Activated CD4-positive, CD25-positive, alpha-beta regulatory T cell treated with anti-CD3 and anti-CD28 coated beads, Interleukin-2, amount 50 U/mL, for 72 hours (primary cell): ENCODE data around the gene POLD4.

ENCODE experiments used
- DNase-seq: peaks from one replicate; pipeline ENCODE4 v3.0.0; 2021

The POLD4 gene

DNA sequence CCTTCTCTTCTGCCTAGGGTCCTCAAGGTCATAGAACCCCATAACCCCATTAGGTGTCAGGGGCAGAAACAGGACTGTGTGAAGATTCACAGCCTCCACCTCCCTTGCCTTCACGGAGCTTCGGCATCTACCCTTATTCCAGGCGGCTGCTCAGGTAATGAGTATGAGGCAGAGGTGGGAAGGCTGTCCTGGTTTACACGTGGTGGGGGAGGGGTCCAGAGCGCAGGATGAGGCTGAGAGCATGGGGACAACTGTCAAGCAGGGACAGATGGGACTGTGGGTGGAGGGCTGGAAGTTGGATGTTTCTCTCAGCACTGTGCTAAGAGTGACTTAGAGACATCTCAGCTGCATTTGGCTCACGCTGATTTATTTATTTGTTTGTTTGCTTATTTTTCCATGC, 34.2 kb upstream of the POLD4 start:
- no peak for DNase-seq

DNA sequence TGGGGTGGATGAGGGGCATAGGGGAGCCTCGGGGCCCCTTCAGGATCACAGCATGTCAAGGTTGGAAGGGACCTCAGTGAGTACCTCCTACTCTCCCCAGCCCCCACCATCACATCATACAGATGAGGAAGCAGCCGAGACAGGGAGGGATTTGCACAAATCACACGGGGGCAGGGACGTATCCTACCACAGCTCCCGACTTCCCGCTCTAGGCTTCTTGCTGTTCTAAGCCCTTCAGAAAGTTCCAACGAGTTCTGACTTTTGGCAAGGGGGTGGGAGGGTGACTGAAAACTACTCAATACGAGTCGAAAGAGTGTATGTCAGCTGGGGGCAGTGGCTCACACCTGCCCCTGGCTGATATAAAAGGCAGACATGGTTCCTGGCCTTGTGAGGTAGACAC, 33.7 kb upstream of the POLD4 start:
- no peak for DNase-seq

DNA sequence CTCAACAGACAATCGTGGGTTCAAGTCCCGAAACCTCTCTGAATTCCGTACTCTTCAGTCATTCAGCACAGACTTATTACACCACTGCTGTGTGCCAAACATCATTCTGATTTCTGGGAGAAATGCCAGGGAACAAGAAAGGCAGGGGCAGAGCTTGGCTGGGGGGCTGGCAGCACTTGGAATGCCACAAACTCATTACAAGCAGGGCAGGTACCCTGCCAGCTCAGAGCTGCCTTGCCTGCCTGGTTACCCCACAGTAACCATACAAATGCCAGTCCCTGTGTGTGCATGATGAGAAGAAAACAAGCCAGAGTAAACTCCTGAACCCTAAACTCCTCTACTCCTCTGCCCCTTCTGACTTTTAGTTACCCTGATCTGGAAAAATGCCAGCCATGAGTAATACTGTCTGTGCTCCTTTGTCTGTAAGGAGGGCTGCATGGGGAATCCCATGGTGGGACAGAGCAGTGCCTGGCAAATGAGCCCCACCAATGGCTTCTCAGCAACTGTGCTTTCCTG, 31.6 kb upstream of the POLD4 start:
- DNase-seq = no peak

DNA sequence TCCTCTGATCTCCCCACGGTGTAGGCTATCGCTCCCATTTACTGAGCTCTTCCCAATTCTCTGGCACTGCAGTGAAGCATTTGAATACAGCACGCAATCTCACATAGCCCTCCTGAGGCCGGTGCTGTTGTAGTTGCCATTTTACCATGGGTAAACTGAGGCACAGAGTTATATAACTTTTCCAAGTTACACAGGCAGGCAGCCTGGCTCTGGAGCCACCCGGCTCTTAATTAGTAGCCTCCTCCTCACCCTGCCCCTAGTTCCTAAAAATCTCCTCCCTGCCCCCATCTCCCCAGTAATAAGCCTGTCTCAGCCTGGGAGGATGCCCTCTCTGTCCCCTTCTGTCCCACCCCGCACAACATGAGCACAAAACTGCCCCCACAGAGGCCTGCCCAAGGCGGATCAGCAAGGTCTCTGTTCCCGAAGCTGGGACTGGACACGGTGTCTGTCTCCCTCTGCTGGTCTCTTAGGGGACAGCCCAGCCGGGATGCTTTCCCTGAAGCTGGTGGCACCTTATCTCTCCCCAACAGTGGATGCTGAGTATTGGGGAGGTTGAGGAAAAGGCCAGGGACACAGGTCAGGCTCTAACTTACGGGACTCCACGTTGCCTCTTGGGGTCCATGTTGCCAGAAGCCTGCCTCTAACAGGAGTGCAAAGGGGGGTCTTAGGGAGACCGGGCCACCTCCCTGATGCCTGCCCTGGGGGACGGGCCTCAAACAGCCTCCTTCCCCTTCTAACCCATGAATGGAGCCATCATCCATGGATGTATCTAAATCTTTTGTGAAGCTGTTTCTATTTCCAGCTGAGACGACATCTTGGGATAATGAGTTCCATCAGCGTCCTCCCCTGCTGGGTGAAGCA, 29.2 kb upstream of the POLD4 start:
- peak; percentile 84 for DNase-seq

DNA sequence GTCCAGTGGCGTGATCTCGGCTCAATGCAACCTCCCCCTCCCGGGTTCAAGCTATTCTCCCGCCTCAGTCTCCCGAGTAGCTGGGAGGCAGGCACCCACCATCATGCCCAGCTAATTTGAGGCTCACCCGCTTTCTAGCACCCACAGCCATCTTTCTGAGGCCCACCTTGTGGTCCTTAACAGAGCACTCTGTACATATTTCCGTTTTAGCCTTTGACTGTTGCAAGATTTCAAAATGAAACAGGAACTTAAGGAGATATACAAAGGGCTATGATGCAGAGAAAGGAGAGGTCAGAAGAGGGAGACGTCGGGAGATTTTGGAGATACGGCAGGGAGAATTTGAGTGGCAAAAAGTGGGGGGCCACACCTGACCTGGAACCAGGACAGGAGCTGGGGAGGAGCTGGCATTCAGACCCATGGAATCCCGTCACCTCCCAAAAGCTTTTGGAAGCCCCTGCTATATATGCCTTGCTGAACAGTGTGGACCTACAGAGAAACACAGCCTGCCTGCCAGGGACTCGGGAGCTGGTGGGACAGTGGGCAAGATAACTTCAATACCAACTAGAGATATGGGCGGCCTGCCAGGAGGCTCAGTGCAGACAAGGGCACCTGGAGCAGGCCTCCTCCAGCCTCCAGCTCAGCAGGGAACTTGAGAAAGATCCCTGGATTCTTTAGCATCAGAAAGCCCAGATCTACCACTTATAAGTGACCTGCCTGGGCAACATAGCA, 28.1 kb upstream of the POLD4 start:
- DNase-seq = no peak

DNA sequence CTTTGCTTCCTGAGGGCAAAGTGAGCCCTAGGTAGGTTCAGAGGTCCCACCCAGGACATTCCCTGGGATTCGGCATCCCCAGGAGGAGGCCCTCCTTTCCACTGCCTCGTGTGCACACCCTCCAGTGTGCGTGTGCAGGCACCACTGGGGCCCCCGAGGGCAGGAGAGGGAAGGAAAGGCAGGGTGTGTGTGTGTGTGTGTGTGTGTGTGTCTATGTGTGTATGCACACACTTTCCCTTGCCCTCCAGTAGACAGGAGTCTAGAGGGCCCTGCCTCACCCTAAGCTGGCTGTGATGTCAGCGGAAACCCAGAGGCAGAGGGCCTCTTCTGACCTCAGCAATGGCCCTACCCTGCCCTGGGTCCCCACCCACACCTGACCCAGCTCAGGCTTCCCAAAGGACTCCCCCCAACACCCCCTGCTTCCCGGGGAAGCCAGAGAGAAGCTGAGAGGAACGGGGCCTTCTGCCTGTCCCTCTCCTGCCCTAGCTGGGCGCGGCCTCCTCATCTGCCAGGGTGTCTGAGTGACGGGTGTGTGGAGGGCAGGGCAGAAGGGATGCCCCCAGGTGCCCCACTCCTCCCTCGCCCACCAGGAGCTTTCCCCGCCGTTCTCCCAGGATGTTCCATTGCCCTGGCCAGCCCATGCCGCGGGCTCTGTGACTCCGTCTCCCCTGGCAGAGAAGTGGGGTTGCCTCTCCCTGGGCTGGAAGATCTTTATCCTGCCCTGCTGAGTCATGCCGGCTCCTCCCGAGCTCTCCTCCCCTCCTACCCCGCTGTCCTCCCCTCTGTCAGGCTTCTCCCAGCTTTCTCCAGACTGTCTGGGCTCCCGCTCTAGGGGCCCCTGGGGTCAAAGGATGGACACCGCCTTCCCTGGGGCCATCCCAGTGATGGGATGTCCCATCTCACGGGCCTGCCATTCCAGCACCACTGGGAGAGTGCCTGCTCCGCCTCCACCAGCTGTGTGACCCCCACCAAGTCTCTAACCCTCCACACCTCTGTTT, 26.0 kb upstream of the POLD4 start:
- no peak for DNase-seq

DNA sequence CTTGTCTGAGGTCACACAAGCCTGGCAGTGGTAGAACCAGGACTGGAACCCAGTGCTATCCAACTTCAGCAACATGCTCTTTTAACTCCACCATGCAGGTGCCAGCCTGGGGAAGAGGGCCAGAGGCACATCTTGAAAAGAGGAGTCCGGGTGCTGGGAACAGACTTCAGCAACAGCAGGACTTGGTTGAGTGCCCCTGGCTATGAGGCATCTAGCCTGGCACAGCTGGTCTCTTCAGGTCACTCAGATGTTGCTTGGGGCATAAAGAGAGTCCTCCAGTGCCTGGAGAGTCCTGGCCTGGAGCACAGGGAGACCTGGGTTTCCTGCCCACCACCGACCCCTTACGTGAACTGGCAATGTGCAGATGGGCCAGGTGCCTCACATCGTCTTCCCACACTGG, 25.2 kb upstream of the POLD4 start:
- DNase-seq = no peak

DNA sequence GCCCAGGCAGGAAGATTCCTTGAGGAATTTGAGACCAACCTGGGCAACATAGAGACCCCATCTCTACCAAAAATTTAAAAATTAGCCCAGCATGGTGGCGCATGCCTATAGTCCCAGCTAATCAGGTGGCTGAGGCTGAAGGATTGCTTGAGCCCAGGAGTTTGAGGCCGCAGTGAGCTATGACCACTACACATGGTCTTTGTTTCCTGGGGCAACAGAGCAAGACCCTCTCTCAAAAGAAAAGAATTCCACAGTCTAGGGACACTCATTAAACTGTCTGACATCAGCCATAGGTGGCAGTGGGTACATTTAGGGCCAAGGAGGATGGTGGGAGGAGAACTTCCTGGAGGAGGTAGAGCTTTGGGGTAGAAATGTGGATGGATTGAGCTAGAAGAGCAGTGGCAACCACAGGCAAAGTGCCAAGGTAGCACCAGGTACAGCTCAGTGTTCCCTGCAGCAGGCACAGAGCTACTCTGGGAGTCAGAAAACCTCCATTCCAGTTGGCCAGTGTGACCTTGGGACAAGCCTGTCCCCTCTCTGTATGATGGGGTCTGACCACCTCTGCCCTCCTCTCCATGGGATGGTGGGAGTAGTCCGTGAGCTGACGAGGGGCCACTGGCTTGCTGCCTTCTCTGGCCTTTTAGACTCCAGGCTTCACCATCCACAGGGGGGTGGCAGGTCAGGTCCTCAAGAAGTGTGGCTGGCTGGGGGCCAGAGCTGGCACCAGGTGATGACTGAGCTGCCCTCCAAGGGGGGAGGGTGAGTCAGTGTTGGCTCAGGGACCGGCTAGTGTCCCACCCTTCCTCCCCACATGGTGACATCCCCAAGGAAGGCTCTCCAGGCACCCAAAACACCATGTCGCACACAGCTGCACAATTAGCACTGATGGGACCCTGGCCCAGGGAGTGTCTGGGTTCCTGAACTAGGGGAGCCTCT, 23.8 kb upstream of the POLD4 start:
- no peak for DNase-seq

DNA sequence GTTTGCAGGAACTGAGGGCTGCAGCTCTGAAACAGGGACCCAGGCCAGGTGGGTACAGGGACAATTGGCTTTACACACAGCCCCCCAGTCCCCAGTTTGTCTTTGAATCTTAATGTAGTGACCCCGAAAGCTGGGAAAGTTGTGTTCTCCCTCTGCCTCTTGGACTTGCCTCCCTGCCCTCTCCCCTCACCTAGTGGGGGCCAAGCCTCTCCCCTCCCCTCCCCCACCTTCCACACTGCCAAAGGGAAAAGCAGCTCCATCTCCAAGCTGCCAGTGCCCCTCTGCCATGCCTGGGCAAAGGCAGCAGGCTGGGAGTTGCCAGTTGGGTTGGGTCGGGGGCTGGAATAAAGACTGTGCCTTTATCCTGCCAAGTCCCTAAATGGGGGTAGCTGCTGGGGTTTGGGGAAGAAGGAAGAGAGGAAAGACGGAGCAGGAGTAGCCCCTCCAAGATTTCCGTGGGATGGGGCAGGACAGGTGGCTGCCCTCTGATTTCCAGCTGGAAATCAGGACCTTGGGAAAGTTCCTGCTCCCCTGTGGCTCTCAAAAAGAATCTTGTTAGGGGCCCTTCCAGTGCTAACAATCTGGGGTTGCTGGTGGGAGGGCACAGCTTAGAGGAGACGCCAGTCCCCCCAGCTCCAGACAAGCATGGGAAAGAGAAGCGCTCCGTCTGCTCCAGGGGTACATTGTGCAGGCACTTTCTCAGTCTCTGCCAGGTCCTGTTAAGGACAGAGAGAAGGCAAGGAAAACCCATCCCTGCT, 22.9 kb upstream of the POLD4 start:
- DNase-seq = no peak

DNA sequence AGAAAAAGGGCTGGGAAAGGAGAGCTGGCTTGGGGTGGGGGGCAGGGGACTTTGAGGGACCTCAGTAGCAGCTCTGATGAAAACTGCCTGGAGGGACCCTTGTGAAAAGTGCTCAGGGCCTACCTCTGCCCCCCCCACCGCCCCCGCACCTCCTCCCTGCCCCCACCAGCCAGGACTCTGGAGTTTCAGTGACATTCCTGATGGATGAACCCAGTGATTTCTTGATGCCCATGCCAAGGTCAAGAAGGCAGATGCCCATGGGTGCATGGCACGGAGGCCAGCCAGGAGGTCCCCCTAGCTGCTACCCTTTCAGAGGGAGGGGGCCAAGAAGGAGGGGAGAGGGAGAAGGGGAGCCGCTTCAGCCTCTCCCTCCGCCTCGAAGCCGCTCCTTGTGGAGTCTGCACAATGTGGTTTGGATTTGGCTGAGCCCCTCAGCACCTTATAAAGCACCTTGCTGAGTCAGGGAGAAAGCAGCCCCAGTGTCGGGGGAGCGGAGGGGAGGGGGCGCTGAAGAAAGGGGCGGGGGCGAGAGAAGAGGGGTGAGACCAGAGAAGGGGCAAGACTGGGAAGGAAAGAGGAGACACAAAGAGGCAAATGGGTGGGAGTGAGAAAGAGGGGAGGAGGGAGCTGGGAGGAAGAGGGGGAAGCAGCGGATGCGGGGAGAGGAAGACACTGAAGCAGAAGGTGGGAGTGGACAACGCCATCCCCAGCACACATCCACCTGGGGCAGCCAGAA, 22.1 kb upstream of the POLD4 start:
- no peak for DNase-seq

DNA sequence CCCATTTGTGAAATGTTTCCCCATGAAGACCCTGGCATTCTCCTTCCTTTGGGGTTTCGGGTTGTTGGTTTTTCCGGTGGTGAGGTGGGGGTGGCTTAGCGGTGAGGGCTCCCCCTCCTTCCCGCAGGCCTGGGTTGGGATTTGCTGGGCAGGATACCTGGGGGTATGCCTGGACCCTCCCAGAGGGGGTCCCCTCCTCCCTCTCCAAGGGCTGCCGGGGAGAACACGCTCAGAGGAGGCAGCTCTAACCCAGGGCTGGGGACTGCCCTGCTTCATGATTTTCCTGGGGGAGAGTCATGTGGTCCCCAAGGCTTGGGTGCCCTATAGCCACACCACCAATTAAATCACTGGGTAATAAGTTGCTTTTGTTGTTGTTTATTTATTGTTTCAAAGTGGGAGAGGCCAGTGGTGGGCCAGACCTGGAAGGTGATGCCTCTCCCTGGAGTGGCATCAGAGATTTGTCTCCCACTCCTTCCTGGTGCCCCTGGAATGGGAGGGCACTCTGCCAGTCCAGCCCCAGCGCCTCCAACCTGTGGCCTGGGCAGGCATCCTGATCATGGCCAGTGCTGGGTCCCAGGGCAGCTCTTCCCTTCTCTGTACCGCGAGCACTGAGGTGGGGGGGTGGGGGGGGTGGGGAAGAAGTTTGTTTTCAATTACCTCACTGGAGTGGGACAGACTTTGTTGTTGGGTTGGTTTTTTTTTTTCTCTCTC, 21.4 kb upstream of the POLD4 start:
- no peak for DNase-seq

DNA sequence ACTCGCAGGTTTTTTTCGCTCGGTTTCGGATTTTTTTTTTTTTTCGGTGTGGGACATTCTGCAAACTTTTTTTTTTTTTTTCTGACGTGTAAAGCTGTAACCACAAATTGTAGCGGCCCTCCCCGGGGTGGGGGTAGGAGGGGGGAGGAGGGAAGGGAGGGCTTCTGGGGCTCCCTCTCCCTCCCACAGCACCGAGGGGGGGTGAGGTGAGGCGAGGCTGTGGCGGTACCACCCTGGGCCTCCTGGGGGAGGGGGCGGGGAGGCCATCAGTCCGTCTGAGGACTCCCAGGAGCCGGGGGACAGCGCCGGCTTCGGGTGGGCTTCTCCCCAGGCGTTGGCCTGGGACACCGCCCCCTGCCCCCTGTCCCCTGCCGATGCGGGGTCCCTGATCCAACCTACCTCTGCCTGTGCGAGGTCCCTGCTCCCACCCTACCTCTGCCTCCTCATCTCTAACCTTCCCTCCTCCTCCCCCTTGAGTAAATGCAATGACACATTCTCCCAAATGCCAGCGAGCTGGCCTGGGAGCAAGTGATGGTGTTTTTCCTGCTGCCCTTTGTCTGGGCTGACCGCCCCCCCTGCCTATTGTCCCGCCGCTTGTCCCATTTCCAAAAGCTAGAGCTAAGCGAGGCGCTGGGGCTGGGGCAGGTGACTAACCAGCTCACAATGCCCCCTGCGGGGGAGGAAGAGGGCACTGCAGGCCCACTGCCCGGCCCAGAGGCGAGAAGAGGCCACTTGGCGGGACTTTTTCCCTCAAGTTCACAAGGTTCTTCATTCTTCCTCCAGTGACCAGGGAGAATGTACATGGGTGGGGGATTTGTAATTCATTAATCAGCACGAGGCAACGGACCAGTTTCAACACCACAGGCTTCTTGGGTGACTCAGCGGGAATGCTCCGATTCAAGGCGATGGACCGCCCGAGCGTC, 20.6 kb upstream of the POLD4 start:
- DNase-seq = peak; percentile 61

DNA sequence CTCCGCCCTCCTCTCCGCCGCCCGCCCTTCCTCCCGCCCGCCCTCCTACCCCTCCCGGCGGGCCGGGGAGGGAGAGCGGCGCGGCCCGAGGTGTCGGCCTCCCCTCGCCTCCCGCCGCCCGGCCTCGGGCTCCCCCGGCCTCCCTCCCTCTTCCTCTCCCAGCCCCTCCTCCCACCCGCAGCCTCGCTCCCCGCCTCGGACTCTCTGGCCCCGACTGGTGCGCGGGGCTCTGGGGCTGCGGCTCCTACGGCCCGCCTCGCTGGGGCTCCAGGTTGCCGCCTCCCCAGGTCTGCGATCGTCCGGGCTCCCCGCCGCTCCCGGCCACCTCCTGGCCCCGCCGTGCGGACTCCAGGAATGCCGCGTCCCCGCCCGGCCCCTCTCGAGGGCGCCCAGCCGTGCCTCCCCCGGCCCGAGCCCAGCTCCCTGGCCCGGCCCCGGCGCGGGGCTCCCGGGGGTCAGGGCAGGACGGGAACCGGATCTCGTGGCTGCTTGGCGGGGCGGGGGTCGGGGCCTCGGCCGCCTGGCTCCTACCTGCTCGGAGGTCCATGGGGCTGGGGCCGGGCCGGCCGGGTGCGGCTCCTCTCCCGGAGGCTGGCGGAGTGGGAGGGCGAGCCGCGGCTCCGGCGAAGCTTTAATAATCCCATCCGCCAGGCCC, 19.8 kb upstream of the POLD4 start, which contains the start of gene CLCF1:
TSS of gene CLCF1 (minus strand) at position 606 of the 655 bp plus-strand sequence. CDS start at position 547, 59 bp downstream.
- no peak for DNase-seq

DNA sequence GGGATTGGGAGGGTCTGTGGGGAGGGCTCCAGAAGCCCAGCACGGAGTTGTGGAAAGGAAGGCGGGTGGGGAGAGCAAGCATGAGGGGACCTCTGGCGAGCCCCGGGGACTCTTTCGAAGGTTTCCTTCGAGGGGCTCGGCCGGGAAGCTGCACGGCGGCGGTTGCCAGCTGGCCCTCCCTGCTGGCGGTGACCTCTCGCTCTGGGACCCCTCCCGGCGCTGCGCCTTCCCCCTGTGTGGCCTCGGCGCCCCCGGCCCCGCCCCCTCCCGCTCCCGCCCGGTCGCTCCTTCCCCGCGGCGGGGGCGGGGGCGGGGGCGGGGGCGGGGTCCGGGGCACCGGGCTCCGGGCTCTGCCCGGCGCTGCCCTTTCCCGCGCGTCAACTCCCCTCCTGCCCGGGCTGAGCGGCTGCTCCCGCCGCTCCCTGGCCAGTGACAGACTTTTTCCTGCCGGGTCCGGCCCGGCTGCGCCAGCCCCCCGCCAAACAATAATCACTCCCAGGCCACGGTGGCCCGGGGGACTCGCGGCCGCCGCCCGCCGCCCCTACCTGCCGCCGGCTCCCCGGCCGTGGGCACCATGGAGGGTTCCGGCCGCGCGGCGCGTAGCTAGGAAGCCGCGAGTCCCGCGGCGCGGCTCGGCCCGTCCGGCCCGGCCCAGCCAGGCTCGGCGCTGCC, 19.1 kb upstream of the POLD4 start:
- no peak for DNase-seq

DNA sequence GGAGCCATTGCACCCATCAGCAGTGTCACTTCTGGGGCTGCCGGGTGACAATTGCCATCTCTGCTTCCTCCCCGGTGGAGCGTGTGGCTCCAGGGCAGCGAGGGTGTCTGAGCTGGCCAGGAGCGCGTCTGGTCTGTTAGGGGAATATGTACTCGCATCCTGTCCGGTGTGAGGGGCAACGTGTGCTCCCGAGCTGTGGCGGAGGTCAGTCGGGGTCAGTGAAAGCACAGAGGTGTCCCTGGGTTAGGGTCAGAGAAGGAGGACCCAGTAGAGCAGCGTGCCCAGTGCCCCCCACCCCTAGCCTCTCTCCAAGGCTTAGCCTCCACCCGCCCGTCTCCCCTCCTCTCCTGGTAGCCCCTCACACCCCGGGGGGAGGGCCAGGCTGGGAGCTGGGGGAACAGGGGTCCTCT, 18.6 kb upstream of the POLD4 start:
- DNase-seq = no peak

DNA sequence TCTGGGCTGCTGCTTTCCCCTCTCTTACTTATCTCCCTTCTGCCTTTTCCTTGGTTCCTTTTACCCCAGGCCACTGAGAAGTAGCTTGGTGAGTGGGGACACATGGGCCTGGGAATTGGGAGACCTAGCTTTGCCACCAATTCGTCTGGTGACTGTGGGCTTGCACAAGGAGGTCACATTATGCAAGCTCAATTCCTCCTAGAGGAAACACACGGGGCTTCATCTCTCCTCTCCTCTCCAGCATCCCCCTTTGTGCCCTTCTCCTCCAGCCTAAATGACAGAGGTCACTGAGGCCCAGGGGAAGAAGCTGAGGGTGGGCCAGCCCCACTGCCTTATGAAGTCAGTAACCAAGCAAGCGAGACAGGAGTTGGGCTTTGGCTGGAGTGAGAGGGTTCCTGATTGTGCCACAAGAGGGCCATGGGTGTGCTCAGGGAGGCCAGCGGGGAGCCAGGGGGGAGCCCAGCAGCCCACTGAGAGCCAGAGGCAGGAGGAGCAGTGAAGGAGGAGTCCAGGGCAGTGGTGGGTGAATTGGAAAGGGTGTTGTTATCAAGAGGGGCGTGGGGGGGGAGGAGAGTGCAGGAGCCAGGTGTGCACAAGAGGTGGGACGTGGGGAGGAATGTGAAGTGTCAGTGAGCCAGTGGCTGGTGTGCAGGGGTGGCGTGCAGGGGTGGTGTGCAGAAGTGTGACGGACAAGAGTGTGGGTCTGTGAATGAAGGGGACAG, 18.0 kb upstream of the POLD4 start:
- DNase-seq = no peak
